Measurements from ENCODE around the gene TOMM40L. TPM values are rescaled to one million over a fixed set of nuclear protein-coding genes. Genes with fewer than 3 reads are reported as not detected.
A peak's percentile ranks its signal among the peaks of the same experiment; 100 is the strongest.

TOMM40L gene
- total RNA-seq (6.0 TPM), polyA plus RNA-seq (14.3 TPM)

GRCh38 chr1:161225534-161226319 lies at the start of gene TOMM40L:
Gene TOMM40L, plus strand, starts transcription at chr1:161226060. Its CDS starts 430 bp downstream, at chr1:161226490.
- no peak within 1 kb of the TSS for H3K27ac ChIP-seq (ENCODE audit: low read depth)
- WGBS = 8% methylated on average over 16 of the region's 16 CpGs
- peak within 1 kb of the TSS; percentile 51 for H3K4me3 ChIP-seq (ENCODE audit: low read depth, low read length)
- no peaks in the 10 kb centered on the region for H3K4me1 ChIP-seq (ENCODE audit: insufficient read depth)
- peak; percentile 92 for DNase-seq (ENCODE audit: extremely low spot score)
- H3K36me3 ChIP-seq (ENCODE audit: insufficient read depth) = no peaks in the 10 kb centered on the region

- no peak for DNase-seq (ENCODE audit: extremely low spot score)
- Histone ChIP-seq H3K27ac (ENCODE audit: low read depth) (peak overlapping the region; percentile 90), H3K4me1 (ENCODE audit: insufficient read depth) (no peaks in the 10 kb centered on the region), H3K4me3 (ENCODE audit: low read depth, low read length) (peak overlapping the region; percentile 78), H3K36me3 (ENCODE audit: insufficient read depth) (peaks cover 4% of the 10 kb centered on the region)
- 15% methylated on average over 17 of the region's 17 CpGs for WGBS
Measured at GRCh38 chr1:161176468-161177111, 49.3 kb upstream of the TOMM40L start.

GRCh38 chr1:161177112-161177935 lies 48.5 kb upstream of the TOMM40L start, which contains the start of gene B4GALT3:
Gene B4GALT3, minus strand, starts transcription at chr1:161177507. Its CDS starts 1,447 bp downstream, at chr1:161176060.
- H3K4me3 ChIP-seq (ENCODE audit: low read depth, low read length) = peak within 1 kb of the TSS; percentile 78
- 3% methylated on average over 50 of the region's 50 CpGs for WGBS
- DNase-seq (ENCODE audit: extremely low spot score) = peak; percentile 76
- H3K27ac ChIP-seq (ENCODE audit: low read depth) = peak within 1 kb of the TSS; percentile 90
- no peaks in the 10 kb centered on the region for H3K4me1 ChIP-seq (ENCODE audit: insufficient read depth)
- peaks cover 2% of the 10 kb centered on the region for H3K36me3 ChIP-seq (ENCODE audit: insufficient read depth)

- H3K4me1 ChIP-seq (ENCODE audit: insufficient read depth) = no peaks in the 10 kb centered on the region
- H3K36me3 ChIP-seq (ENCODE audit: insufficient read depth) = peaks cover 2% of the 10 kb centered on the region
- DNase-seq (ENCODE audit: extremely low spot score) = no peak
- peak overlapping the region; percentile 84 for H3K27ac ChIP-seq (ENCODE audit: low read depth)
- WGBS = 46% methylated on average over 9 of the region's 9 CpGs
- peak overlapping the region; percentile 78 for H3K4me3 ChIP-seq (ENCODE audit: low read depth, low read length)
Measured at GRCh38 chr1:161177936-161178244, 48.0 kb upstream of the TOMM40L start.

- Histone ChIP-seq H3K36me3 (ENCODE audit: insufficient read depth) (no peaks in the 10 kb centered on the region), H3K27ac (ENCODE audit: low read depth) (no peak overlapping the region), H3K4me1 (ENCODE audit: insufficient read depth) (no peaks in the 10 kb centered on the region), H3K4me3 (ENCODE audit: low read depth, low read length) (no peak overlapping the region)
- DNase-seq (ENCODE audit: extremely low spot score) = no peak
- WGBS = 88% methylated on average over 3 of the region's 3 CpGs
Measured at GRCh38 chr1:161179698-161180097, 46.2 kb upstream of the TOMM40L start.

GRCh38 chr1:161180639-161181038 lies 45.2 kb upstream of the TOMM40L start:
- 68% methylated on average over 1 of the region's 1 CpG for WGBS
- Histone ChIP-seq H3K36me3 (ENCODE audit: insufficient read depth) (no peaks in the 10 kb centered on the region), H3K27ac (ENCODE audit: low read depth) (no peak overlapping the region), H3K4me3 (ENCODE audit: low read depth, low read length) (no peak overlapping the region), H3K4me1 (ENCODE audit: insufficient read depth) (no peaks in the 10 kb centered on the region)
- no peak for DNase-seq (ENCODE audit: extremely low spot score)

- 91% methylated on average over 1 of the region's 1 CpG for WGBS
- Histone ChIP-seq H3K36me3 (ENCODE audit: insufficient read depth) (no peaks in the 10 kb centered on the region), H3K4me1 (ENCODE audit: insufficient read depth) (no peaks in the 10 kb centered on the region), H3K4me3 (ENCODE audit: low read depth, low read length) (no peak overlapping the region), H3K27ac (ENCODE audit: low read depth) (no peak overlapping the region)
- no peak for DNase-seq (ENCODE audit: extremely low spot score)
Measured at GRCh38 chr1:161182214-161182613, 43.6 kb upstream of the TOMM40L start.

- Histone ChIP-seq H3K27ac (ENCODE audit: low read depth) (no peak overlapping the region), H3K4me3 (ENCODE audit: low read depth, low read length) (no peak overlapping the region), H3K36me3 (ENCODE audit: insufficient read depth) (no peaks in the 10 kb centered on the region), H3K4me1 (ENCODE audit: insufficient read depth) (no peaks in the 10 kb centered on the region)
- WGBS = 17% methylated on average over 3 of the region's 3 CpGs
- DNase-seq (ENCODE audit: extremely low spot score) = no peak
Measured at GRCh38 chr1:161185282-161185682, 40.6 kb upstream of the TOMM40L start.

- no peak overlapping the region for H3K27ac ChIP-seq (ENCODE audit: low read depth)
- no peaks in the 10 kb centered on the region for H3K36me3 ChIP-seq (ENCODE audit: insufficient read depth)
- H3K4me3 ChIP-seq (ENCODE audit: low read depth, low read length) = no peak overlapping the region
- no peaks in the 10 kb centered on the region for H3K4me1 ChIP-seq (ENCODE audit: insufficient read depth)
- WGBS = 30% methylated on average over 2 of the region's 2 CpGs
- DNase-seq (ENCODE audit: extremely low spot score) = no peak
Measured at GRCh38 chr1:161185732-161186311, 40.0 kb upstream of the TOMM40L start.

GRCh38 chr1:161187311-161187710 lies 38.5 kb upstream of the TOMM40L start:
- no peaks in the 10 kb centered on the region for H3K4me1 ChIP-seq (ENCODE audit: insufficient read depth)
- H3K27ac ChIP-seq (ENCODE audit: low read depth) = no peak overlapping the region
- no peaks in the 10 kb centered on the region for H3K36me3 ChIP-seq (ENCODE audit: insufficient read depth)
- no peak overlapping the region for H3K4me3 ChIP-seq (ENCODE audit: low read depth, low read length)
- DNase-seq (ENCODE audit: extremely low spot score) = no peak
- WGBS = 72% methylated on average over 3 of the region's 3 CpGs

GRCh38 chr1:161188381-161188780 lies 37.5 kb upstream of the TOMM40L start:
- Histone ChIP-seq H3K36me3 (ENCODE audit: insufficient read depth) (no peaks in the 10 kb centered on the region), H3K4me3 (ENCODE audit: low read depth, low read length) (no peak overlapping the region), H3K27ac (ENCODE audit: low read depth) (no peak overlapping the region), H3K4me1 (ENCODE audit: insufficient read depth) (no peaks in the 10 kb centered on the region)
- DNase-seq (ENCODE audit: extremely low spot score) = no peak
- WGBS = 80% methylated on average over 6 of the region's 6 CpGs

- Histone ChIP-seq H3K4me1 (ENCODE audit: insufficient read depth) (no peaks in the 10 kb centered on the region), H3K36me3 (ENCODE audit: insufficient read depth) (no peaks in the 10 kb centered on the region), H3K4me3 (ENCODE audit: low read depth, low read length) (no peak overlapping the region), H3K27ac (ENCODE audit: low read depth) (no peak overlapping the region)
- WGBS = 85% methylated on average over 5 of the region's 5 CpGs
- no peak for DNase-seq (ENCODE audit: extremely low spot score)
Measured at GRCh38 chr1:161189036-161189435, 36.8 kb upstream of the TOMM40L start.

GRCh38 chr1:161190962-161191521 lies 34.8 kb upstream of the TOMM40L start:
- Histone ChIP-seq H3K36me3 (ENCODE audit: insufficient read depth) (no peaks in the 10 kb centered on the region), H3K4me3 (ENCODE audit: low read depth, low read length) (no peak overlapping the region)
- 69% methylated on average over 22 of the region's 22 CpGs for WGBS

More at GRCh38 chr1:161190962-161191521, 34.8 kb upstream of the TOMM40L start:
- H3K4me1 ChIP-seq (ENCODE audit: insufficient read depth) = no peaks in the 10 kb centered on the region
- no peak for DNase-seq (ENCODE audit: extremely low spot score)
- H3K27ac ChIP-seq (ENCODE audit: low read depth) = no peak overlapping the region
